Left forelimb (tissue), 1 donor: ENCODE results near the gene PCDHA1.
"Not testable (repeated sequence)": the region's sequence is repeated elsewhere in the genome, so short reads cannot be mapped to it uniquely, and the experiment has no call there.

Source experiments
- DNase-seq: peaks from one replicate; pipeline ENCODE4 v3.0.0-alpha.2; 2018; ENCODE audit warnings: low spot score

PCDHA1 gene

GRCh38 chr5:140808241-140808888 lies 22.4 kb downstream of the PCDHA1 start:
- DNase-seq: not testable (repeated sequence)

- DNase-seq: no peak
Observed at GRCh38 chr5:140808889-140809291, 22.9 kb downstream of the PCDHA1 start.

- no peak for DNase-seq
Observed at GRCh38 chr5:140821375-140822280, 35.7 kb downstream of the PCDHA1 start, which contains the start of gene PCDHA5. PCDHA5 (plus strand) TSS chr5:140821613.

- no peak for DNase-seq
Observed at GRCh38 chr5:140822281-140822629, 36.3 kb downstream of the PCDHA1 start.

- DNase-seq: not testable (repeated sequence)
Observed at GRCh38 chr5:140822969-140823368, 37.0 kb downstream of the PCDHA1 start.

- no peak for DNase-seq
Observed at GRCh38 chr5:140823475-140823874, 37.5 kb downstream of the PCDHA1 start.

- no peak for DNase-seq
Observed at GRCh38 chr5:140827704-140828361, 41.9 kb downstream of the PCDHA1 start, which contains the start of gene PCDHA6. PCDHA6 (plus strand) TSS chr5:140827960; CDS start chr5:140828092, 132 bp downstream.

- no peak for DNase-seq
Observed at GRCh38 chr5:140828362-140828737, 42.4 kb downstream of the PCDHA1 start.

- not testable (repeated sequence) for DNase-seq
Observed at GRCh38 chr5:140829511-140830501, 43.9 kb downstream of the PCDHA1 start.

- no peak for DNase-seq
Observed at GRCh38 chr5:140833993-140834392, 48.1 kb downstream of the PCDHA1 start, which contains the start of gene PCDHA7. PCDHA7 (plus strand) TSS chr5:140834269; CDS start chr5:140834384, 115 bp downstream.

- DNase-seq: not testable (repeated sequence)
Observed at GRCh38 chr5:140834439-140835008, 48.6 kb downstream of the PCDHA1 start.

- DNase-seq: no peak
Observed at GRCh38 chr5:140835622-140836510, 49.9 kb downstream of the PCDHA1 start.

GRCh38 chr5:140840978-140841962 lies 55.3 kb downstream of the PCDHA1 start, which contains the start of gene PCDHA8:
PCDHA8 (plus strand) TSS chr5:140841187; CDS start chr5:140841322, 135 bp downstream.
- DNase-seq: no peak

GRCh38 chr5:140842798-140843733 lies 57.1 kb downstream of the PCDHA1 start:
- DNase-seq: no peak

GRCh38 chr5:140848139-140849102 lies 62.5 kb downstream of the PCDHA1 start, which contains the start of gene PCDHA9:
PCDHA9 (plus strand) TSS chr5:140848382; CDS start chr5:140848496, 114 bp downstream.
- DNase-seq: not testable (repeated sequence)
